ENCODE measurements around the gene TNIK.
"Not testable (repeated sequence)": the region's sequence is repeated elsewhere in the genome, so short reads cannot be mapped to it uniquely, and the experiment has no call there.

The TNIK gene

GRCh38 chr3:171383206-171384018 is 76.8 kb downstream of the TNIK start:
- DNase-seq (ENCODE audit: low read depth): peak; percentile 81
- no peak for TF ChIP-seq CTCF (conservative IDR thresholded peaks at IDR 0.05; ENCODE audit: low read length)
- H3K4me3 ChIP-seq (ENCODE audit: low read length): no peak overlapping the region

- not testable (repeated sequence) for H3K4me3 ChIP-seq (ENCODE audit: low read length); DNase-seq (ENCODE audit: low read depth)
These were observed 77.9 kb downstream of the TNIK start for GRCh38 chr3:171382347-171382746.

- DNase-seq (ENCODE audit: low read depth): no peak
- H3K4me3 ChIP-seq (ENCODE audit: low read length): no peak overlapping the region
- no peak for TF ChIP-seq CTCF (conservative IDR thresholded peaks at IDR 0.05; ENCODE audit: low read length)
These were observed 79.3 kb downstream of the TNIK start for GRCh38 chr3:171380711-171381425.

- DNase-seq (ENCODE audit: low read depth): no peak
- no peak overlapping the region for H3K4me3 ChIP-seq (ENCODE audit: low read length)
- TF ChIP-seq CTCF (conservative IDR thresholded peaks at IDR 0.05; ENCODE audit: low read length): no peak
These were observed 80.2 kb downstream of the TNIK start for GRCh38 chr3:171379961-171380483.

GRCh38 chr3:171379281-171379680 is 80.9 kb downstream of the TNIK start:
- TF ChIP-seq CTCF (conservative IDR thresholded peaks at IDR 0.05; ENCODE audit: low read length): no peak
- peak; percentile 67 for DNase-seq (ENCODE audit: low read depth)

GRCh38 chr3:171378586-171378985 is 81.6 kb downstream of the TNIK start:
- no peak for DNase-seq (ENCODE audit: low read depth)
- no peak for TF ChIP-seq CTCF (conservative IDR thresholded peaks at IDR 0.05; ENCODE audit: low read length)
- H3K4me3 ChIP-seq (ENCODE audit: low read length): no peak overlapping the region

More at GRCh38 chr3:171379281-171379680, 80.9 kb downstream of the TNIK start:
- no peak overlapping the region for H3K4me3 ChIP-seq (ENCODE audit: low read length)

GRCh38 chr3:171377859-171378258 is 82.3 kb downstream of the TNIK start:
- TF ChIP-seq CTCF (conservative IDR thresholded peaks at IDR 0.05; ENCODE audit: low read length): no peak
- H3K4me3 ChIP-seq (ENCODE audit: low read length): no peak overlapping the region
- no peak for DNase-seq (ENCODE audit: low read depth)
